Upper lobe of right lung (tissue), 1 donor: ENCODE results near the gene DEPP1. TPM values are rescaled to one million over a fixed set of nuclear protein-coding genes. Genes with fewer than 3 reads are reported as not detected.

ENCODE experiments used
- ATAC-seq: fragments of 200-7000 bp; cut with Tn5 transposase; one replicate; pipeline ENCODE4 v1.9.1; 2020; ENCODE audit warnings: mild to moderate bottlenecking, moderate library complexity
- DNase-seq: peaks from one replicate; pipeline ENCODE4 v3.0.0-alpha.2; 2020
- H3K27ac ChIP-seq: fragments of 200-600 bp; one replicate; pipeline ENCODE4 v1.8.0; 2022
- H3K27me3 ChIP-seq: fragments of 200-600 bp; one replicate; pipeline ENCODE4 v1.8.0; 2022; ENCODE audit warnings: mild to moderate bottlenecking
- H3K36me3 ChIP-seq: fragments of 200-600 bp; one replicate; pipeline ENCODE4 v1.8.0; 2022
- H3K4me1 ChIP-seq: fragments of 200-600 bp; one replicate; pipeline ENCODE4 v1.8.0; 2022
- H3K4me3 ChIP-seq: fragments of 200-600 bp; one replicate; pipeline ENCODE4 v1.8.0; 2022; ENCODE audit warnings: mild to moderate bottlenecking
- H3K9me3 ChIP-seq: fragments of 200-600 bp; one replicate; pipeline ENCODE4 v1.8.0; 2022
- CTCF ChIP-seq: fragments of 200-600 bp; IDR thresholded peaks from one replicate; pipeline ENCODE4 v1.8.0; 2022; ENCODE audit warnings: antibody characterized with exemption
- intact Hi-C: fragments of 100-400 bp; cut with DNase I; formaldehyde crosslinking; loops from one replicate; pipeline ENCODE4 v1.11.0; 2022
- total RNA-seq: library from RNA; stranded (reverse); fragmentation: NEBNext Ultra II Directional; extraction: Animal tissue kit (Norgen Biotek cat#: 25700); gene quantifications from one replicate; pipeline ENCODE4 v1.2.1, GENCODE V29; 2021
- donor health status: DM: no; HTN: yes; CAD: no; lungs with severe emphysema.

The DEPP1 gene
- total RNA-seq, 1 donor from 2014 or later: 160 TPM

- H3K27me3 ChIP-seq: no peaks in the 10 kb centered on the region
- ATAC-seq (no peak), DNase-seq (no peak)
- H3K9me3 ChIP-seq: no peaks in the 10 kb centered on the region
- H3K27ac ChIP-seq: peak overlapping the region; percentile 96
- H3K4me3 ChIP-seq: peak overlapping the region; percentile 83
- intact Hi-C loops: no loop called here
- TF ChIP-seq CTCF: no peak
- peaks cover 38% of the 10 kb centered on the region for H3K4me1 ChIP-seq
- peaks cover 4% of the 10 kb centered on the region for H3K36me3 ChIP-seq
Measured at GRCh38 chr10:44958898-44959246, 19.7 kb downstream of the DEPP1 start.

DNA sequence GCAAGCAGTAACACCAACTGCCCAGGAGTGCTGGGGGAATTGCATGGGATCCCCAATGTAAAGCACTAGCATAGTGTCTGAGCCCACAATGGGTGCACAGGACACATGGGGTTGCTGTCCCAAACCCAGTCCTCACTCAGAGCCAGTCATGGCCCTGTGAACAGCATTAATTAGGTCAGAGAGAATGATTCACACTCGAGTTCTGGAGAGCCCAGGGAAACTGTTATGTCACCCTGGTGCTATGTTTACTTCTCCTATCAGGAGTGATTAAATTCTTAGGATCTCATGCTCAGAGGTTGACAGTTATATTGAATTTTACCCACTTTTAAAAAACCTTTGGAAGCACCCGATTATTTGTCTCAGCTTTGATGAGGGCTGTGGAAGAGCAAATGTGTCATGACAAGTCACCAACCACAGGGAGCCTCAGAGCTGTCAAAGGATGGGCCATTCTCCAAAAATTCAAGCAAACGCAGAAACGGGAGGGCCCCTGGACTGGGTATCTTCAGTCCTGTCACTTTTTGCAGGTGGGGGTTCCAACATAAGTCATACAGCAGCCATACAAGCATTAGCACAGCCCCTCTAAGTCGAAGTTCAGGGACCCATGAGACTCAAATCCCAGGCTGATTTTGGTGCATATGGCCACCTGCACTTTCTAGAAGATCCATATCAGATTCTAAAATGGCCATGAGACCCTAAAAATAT is 20.3 kb downstream of the DEPP1 start:
- H3K27me3 ChIP-seq: no peaks in the 10 kb centered on the region
- peaks cover 4% of the 10 kb centered on the region for H3K36me3 ChIP-seq
- peak; percentile 48 for ATAC-seq
- H3K9me3 ChIP-seq: no peaks in the 10 kb centered on the region
- intact Hi-C loops: no loop called here
- no peak for DNase-seq
- no peak for TF ChIP-seq CTCF
- H3K4me3 ChIP-seq: peak overlapping the region; percentile 83
- H3K4me1 ChIP-seq: peaks cover 32% of the 10 kb centered on the region
- peak overlapping the region; percentile 96 for H3K27ac ChIP-seq

GRCh38 chr10:44956717-44957706 is 21.6 kb downstream of the DEPP1 start:
- intact Hi-C loops: no loop called here
- no peaks in the 10 kb centered on the region for H3K9me3 ChIP-seq
- peak overlapping the region; percentile 24 for H3K27ac ChIP-seq
- DNase-seq: no peak
- no peak overlapping the region for H3K4me3 ChIP-seq
- peaks cover 4% of the 10 kb centered on the region for H3K36me3 ChIP-seq
- no peak for TF ChIP-seq CTCF
- no peaks in the 10 kb centered on the region for H3K27me3 ChIP-seq
- H3K4me1 ChIP-seq: peaks cover 26% of the 10 kb centered on the region
- no peak for ATAC-seq

GRCh38 chr10:44956226-44956625 is 22.4 kb downstream of the DEPP1 start:
- intact Hi-C loops: no loop called here
- no peak for TF ChIP-seq CTCF
- DNase-seq: no peak
- Histone ChIP-seq H3K9me3 (no peaks in the 10 kb centered on the region), H3K27me3 (no peaks in the 10 kb centered on the region), H3K27ac (no peak overlapping the region), H3K4me3 (no peak overlapping the region), H3K36me3 (peaks cover 4% of the 10 kb centered on the region), H3K4me1 (peaks cover 23% of the 10 kb centered on the region)
- no peak for ATAC-seq

DNA sequence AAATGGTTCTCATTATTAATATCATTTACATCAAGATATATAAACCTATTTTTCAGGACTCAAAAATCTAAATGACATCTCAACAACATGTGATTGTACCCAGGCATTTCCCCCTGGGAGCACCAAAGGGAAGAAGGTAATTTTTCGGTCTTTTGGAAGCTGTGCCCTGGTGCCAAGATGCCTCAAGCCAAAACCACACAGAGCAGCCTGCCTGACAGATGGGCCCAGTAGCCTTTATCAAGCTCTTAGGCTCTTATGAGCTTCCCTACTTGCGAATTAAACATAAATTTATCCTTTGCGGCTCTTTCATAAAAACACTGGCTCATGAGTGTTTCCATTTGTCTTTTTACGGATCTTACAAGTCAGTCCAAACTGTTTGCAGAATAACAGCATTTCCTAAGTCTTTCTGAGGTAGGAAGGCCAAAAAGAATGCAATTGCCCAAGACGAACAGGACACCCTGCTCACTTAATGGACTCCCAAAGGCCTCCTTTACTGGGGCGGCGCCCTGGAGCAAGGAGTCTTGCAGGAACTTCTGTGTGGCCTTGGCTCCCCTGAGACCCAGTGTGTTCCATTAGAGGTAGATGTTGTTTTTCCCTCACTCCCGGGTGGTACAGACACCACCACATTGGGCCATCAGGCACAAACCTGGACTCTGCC is 23.1 kb downstream of the DEPP1 start:
- H3K27ac ChIP-seq: no peak overlapping the region
- intact Hi-C loops: no loop called here
- H3K4me1 ChIP-seq: peaks cover 17% of the 10 kb centered on the region
- no peak for TF ChIP-seq CTCF
- H3K27me3 ChIP-seq: no peaks in the 10 kb centered on the region
- H3K36me3 ChIP-seq: peaks cover 4% of the 10 kb centered on the region
- DNase-seq (no peak), ATAC-seq (no peak)
- H3K9me3 ChIP-seq: no peaks in the 10 kb centered on the region
- H3K4me3 ChIP-seq: no peak overlapping the region
